Mammary epithelial cell (primary cell): ENCODE results near the gene ATG5.

ENCODE experiments used
- CTCF ChIP-seq, 2 donors: IDR thresholded peaks in 1 of 2; conservative IDR thresholded peaks in 1 of 2; 2 replicates each; pipeline ENCODE4 v1.5.1; 2011 to 2012; ENCODE audit warnings: inconsistent platforms in 2 of 2, low read length in 2 of 2, mild to moderate bottlenecking in 2 of 2, control low read depth in 1 of 2, low read depth in 1 of 2; ENCODE audit not compliant: insufficient read depth in 1 of 2; ENCODE audit errors: extremely low read depth in 1 of 2
- EZH2 ChIP-seq: IDR thresholded peaks from 2 replicates; pipeline ENCODE4 v1.6.1; 2012; ENCODE audit warnings: low read length, inconsistent platforms, borderline replicate concordance

- TF ChIP-seq CTCF (conservative IDR thresholded peaks at IDR 0.05 in 1 of 2, IDR thresholded peaks at IDR 0.05 in 1 of 2; ENCODE audit: extremely low read depth in 1 of 2, insufficient read depth in 1 of 2, low read depth in 1 of 2, low read length in 2 of 2) (no peak), EZH2 (no peak)
These were observed 165.4 kb downstream of the ATG5 start for GRCh38 chr6:106160189-106160588.
